GM19035 (cell line): Measurements from ENCODE around the gene CES1.
"Not testable (repeated sequence)": the region's sequence is repeated elsewhere in the genome, so short reads cannot be mapped to it uniquely, and the experiment has no call there.

Source experiments
- ATAC-seq: cut with Tn5 transposase; IDR thresholded peaks from one replicate; pipeline ENCODE4 v1.9.1; 2021; ENCODE audit not compliant: unreplicated experiment

CES1 gene

DNA sequence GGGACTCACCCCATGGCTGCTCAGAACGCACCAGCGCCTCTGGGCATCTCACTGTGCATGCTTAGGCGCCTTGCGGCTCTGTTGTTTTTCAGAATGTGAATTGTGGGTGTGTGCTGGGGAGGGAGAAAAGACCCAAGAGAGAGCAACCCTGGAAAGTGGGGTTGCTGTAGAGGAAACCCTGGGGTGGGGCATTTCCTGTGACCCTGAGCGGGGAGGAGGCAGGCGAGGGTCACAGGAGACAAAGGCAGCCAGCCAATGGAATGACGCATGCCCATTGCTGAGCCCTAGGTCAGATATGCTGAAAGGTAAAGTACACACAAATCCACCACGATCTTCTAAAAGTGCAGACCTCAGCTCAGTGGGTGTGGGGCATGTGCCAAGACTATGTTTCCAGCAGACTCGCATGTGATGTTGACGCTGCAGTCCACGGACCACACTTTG lies 39.9 kb downstream of the CES1 start:
- ATAC-seq, result not testable (repeated sequence)

DNA sequence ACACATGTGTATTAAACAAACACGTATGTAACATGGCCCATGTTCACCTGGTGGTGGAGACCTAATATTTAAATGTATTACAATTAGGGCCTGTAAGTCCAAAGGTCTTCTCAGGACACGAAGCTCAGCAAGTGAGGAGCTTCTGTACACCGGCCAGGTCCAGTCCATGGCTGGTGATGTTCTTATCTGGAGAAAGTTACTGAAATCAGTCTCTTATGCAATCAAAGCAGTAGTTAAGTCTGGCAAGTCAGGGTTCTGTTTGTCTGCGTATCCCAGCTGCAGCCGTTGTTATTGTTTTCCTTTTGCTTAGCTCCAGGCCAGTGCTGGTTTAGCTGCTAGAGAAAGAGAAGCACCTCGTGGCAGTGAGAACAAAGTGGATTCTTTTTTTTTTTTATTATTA lies 41.4 kb downstream of the CES1 start:
- not testable (repeated sequence) for ATAC-seq

DNA sequence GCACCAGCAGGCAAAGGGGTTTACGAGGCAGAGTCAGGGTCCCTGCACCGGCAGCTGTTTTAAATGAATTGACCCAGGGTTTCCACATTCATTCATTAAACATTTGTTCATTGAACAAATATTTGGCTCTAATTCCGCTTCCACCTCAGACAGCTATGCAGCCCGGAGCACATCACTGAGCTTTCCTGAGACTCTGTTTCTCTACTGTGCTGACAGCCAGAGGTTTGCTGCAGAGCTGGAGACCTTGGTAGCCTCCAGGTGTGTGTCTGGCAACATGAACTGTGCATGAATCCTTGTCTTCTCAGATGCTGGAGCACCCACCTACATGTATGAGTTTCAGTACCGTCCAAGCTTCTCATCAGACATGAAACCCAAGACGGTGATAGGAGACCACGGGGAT lies 42.7 kb downstream of the CES1 start:
- ATAC-seq, result not testable (repeated sequence)

DNA sequence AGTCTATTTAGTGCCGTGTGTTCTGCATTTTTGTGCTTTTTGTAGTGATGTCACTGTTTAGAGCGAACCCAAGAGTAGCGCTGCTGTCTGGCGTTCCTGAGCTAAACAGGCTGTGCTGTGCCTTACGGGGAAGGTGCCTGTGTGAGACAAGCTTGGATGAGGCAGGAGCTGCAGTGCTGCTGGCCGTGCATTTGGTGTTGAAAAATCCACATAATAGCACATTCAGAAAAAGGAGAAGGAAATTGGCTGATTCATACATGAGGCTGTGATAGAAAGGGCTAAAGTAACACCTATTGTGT lies 50.2 kb downstream of the CES1 start:
- not testable (repeated sequence) for ATAC-seq

DNA sequence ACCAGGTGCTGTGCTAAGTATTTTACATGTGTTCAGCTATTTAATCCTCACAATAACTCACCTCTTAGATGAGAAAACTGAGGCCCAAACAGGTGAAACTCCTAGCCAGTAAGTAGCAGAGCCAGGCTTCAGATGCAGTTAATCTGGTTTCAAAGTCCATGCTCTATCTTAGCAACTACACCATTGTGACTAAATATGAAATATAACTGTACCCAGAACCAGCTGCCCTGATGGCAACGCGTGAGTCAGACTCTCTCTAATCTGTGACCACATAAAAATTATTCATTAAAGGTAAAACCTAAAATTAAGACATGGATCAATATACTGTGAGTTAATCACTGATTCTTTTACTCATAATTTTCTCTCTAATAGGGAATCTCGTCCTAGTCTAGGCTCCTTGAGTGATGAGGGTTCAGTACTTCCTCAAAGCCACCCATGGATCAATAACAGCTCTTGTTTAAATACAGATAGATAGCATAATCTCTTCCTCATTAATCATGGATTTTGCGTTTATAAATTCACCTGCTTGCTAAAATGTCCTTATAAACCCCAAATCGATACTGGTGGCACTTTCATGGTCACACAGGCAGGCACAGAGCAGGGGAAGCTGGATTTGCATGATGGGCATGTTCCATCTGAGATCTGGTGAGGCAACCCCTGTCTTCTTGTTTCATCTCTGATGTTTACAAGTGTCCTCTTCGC lies 50.7 kb downstream of the CES1 start:
- ATAC-seq, result not testable (repeated sequence)

DNA sequence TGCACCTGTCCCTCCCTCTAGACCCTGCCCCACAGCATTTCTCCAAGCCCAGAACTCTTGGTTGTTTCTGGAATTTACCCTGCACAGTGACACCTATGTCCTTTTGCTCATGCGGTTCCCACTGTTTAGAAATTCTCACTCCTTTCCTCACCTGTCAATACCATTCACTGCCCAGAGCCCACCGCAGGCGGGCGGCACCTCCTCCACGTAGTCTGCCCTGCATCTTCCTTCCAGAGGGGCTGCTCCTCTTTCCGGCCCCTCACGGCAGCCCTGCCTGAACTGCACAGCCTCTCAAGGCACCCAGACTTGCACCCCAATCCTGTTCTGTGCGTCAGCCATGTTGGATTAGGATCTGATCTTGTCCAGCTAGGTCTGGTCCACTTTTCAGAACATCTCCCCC lies 51.4 kb downstream of the CES1 start:
- ATAC-seq, result not testable (repeated sequence)

DNA sequence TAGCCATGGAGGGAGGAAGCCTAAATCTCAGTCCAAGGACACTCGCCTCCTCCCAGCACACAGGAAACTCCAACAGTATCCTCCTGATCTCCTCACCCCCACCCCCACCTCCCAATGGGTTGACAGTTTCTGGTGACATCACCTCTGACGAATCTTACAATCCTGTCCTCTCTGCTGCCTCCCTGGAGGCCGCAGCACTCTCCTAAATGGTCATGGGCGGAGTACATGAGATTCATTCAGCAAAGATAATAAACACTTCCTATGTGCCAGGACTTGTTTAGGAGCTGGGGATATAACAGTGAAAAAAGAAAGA lies 52.8 kb downstream of the CES1 start:
- not testable (repeated sequence) for ATAC-seq

DNA sequence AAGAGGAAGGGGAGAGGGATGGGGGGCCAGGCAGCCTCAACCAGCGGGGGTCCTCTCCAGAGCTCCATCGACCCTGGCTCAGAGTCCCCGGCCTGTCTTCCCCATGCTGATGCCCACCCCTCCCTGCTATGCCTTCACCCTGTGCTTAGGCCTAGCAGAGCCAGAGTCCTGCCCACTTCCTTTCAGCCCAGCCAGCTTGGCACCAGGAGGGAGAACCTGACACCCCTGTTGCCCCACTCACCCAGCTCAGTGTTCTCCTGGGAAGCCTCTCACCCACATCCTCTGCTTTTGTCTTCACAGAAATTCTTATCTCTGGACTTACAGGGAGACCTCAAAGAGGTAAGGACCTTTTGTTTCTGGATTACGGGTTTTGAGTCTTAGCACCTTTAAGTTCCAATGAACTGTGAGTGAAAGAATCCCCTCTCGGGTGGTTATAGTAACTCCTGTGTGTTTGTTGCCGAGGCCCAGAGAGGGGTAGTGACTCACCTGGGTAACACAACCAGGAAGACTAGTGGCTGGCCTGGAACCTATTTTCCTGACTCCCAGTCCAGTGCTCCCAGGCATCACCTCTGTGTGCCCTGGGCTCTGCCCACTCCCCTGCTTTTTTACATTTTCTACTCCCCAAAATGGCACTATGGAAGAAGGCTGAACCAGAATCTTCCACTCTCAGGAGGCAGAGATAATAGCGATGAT lies 53.3 kb downstream of the CES1 start:
- no peak for ATAC-seq

DNA sequence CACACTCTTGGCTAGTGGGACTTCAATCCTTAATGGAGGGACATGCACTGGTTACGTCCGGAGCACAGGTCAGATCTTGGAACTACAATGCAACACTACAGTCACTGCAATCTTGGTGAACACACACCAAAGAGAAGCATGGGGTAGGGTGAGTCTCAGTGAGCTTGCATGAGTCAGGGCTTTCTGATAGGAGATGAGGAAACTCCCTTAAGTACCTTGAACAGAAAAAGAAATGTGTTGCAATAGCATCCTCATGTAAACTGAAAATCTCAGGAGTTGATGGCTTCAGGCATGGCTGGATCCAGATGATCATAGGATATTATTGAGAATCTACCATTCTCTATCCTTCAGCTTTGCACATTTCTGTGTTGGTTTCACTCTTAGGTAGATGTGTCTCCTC lies 54.1 kb downstream of the CES1 start:
- ATAC-seq, result no peak

DNA sequence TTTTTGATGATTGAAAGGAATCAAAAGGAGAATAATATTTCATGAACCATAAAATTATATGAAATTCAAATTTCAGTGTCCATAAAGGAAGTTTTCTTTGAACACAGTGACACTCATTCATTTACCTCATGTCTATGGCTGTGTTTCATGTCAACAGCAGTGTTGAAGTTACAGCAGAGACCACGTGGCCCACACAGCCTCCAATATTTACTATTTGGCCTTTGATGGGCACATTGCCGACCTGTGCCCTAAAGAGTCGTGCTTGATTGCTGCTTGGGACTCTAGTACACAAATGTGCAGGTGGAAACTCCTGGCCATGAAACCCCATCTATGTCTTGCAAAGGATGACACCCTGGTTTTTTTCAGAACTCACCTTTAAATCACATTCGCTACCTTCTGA lies 57.0 kb downstream of the CES1 start:
- no peak for ATAC-seq

DNA sequence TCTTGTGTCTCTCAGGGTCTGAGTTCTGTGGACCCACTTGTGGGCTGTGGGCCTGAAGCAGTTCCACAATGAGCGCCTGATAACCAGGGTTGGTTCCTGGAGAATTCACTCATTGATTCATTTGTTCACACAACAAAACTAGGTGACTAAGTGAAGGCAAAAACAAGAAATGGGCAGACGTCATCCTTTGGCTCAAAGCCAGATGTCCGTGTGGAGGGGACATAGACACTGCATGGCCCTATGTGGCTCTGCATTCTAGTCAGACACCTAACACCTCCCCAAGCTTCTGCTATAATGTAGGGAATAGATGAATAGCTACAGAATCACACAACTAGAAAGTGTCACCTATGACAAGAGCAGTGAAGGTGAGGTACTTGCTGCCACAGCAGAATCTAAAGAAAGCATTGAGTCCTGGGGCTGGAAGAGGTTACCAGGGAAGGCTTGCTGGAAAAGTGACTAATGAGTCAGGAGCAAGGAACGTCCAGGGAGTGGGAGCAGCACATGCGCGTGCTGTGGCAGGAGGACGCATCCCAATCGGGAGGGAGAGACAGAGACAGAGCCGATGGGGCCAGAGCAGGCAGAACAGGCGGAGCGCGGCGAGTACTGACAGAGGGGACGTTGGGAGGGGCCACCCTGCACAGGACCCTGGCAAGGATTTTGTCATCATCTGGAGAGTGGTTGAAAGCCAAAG lies 58.9 kb downstream of the CES1 start:
- ATAC-seq, result no peak

DNA sequence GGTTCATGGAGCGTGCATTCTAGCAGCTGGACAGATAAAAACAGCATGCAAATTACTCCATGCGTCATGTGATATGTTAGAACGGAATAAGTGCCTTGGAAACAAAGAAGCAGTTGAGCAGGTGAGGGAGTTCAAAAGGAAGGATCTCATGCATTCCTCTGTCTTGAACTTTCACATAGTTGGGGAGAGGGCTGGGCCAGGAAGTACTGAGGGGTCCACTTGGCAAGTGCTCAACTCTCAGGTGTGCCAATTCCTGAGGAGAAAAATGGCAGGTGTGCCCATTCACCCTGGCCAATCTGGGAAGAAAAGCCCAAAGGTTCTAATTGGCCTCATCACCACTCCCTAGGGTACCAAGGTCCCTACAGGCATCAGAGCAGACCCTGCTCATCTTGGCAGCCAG lies 67.7 kb downstream of the CES1 start:
- no peak for ATAC-seq

DNA sequence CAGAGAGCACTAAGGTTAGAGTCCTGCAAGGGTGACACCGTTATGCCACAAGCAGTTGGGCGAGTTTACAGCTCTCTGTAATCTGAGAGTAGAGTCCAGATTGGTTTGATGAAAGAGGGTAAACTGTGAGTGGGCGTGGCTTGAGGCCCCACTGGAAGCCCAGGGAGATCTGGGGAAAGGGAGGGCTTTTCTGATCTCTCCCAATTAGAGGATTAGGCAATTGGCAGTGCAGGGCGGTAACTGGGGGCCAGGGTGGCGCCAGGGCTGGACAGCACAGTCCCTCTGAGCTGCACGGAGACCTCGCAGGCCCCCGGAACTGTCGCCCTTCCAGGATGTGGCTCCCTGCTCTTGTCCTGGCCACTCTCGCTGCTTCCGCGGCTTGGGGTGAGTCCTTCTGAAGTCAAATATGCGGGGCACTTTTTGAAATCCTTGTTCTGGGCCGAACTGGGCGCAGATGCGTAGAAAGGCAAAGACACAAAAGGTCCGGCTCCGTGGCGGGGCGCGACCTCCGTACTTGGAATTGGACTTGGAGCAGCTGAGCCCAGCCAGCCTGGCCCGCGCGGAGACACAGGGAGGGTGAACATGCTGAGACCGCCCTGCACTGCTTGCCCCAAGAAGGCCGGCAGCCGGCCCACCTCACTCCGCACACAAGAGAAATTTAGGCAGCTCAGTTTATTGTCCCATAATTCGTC lies 72.4 kb downstream of the CES1 start:
- ATAC-seq, result no peak

DNA sequence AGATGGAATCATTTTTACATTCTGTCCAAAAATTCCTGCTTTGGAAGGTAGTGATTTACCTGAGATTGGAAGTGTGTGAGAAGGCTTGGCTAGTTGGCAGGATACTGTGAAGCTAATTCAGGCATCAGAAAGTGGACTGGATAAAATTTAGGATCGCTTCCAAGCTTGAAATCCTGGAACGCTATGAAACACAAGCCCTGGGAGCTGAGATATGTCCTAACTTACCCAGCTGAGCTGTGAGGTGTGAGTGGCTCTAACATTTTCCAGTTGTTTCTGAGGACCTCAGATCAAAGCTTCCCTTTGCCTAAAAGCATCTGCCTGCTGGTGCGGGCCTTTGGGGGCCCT lies 73.0 kb downstream of the CES1 start:
- not testable (repeated sequence) for ATAC-seq

DNA sequence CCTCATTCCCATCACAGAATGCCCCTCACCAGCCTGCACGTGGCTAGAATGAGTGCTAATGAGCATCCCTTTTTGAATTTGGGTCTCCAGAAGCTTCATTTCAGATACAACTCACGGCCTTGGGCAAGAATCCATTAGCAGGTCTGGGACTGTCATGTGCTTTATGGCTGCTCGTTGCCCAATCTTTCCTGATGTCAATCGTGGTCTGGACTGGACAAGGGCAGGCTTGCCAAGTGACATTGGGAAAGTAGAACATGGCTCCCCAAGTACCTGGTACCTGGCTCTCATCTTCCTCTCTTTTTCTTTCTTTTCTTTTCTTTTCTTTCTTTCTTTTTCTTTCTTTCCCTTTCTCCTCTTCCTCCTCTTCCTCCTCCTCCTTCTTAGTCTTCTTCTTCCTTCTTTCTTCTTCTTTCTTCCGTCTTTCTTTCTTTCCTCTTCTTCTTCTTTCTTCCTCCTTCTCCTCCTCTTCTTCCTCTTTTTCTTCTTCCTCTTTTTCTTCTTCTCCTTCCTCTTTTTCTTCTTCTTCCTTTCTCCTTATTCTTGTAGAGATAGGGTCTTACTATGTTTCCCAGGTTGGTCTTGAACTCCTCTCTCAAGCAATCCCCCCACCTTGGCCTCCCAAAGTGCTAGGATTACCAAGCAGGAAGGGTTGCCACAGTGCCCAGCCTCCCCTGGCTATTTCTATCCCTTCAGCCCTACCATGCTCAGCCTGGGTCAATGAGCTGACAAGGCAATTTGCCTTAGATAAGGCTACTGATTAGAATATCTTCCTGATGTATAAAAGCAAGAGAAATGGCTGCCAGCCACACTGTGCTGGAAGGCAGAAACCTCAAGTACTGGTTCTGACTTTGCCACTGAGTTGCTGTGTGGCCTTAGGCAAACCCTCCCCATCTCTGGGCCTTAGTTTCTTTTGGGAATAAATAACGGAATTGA lies 75.0 kb downstream of the CES1 start:
- not testable (repeated sequence) for ATAC-seq

DNA sequence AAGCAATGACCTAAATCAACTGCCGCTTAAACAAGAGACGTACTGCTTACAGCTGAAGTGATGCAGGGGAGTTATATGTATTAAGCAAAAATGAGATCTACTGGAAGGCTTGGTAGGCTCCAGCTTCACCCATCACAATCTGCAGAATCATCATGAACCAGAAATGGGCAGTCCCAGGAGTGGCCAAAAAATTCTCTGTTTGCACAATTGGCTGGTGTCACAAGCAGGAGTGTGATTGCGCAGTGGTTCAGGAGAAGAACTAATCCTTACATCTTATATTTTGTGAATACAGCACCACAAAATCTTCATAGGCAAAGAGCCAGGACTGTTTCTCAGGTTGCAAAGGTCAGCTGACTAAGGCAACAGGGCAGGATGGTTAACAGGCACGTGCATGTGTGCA lies 75.9 kb downstream of the CES1 start:
- no peak for ATAC-seq

DNA sequence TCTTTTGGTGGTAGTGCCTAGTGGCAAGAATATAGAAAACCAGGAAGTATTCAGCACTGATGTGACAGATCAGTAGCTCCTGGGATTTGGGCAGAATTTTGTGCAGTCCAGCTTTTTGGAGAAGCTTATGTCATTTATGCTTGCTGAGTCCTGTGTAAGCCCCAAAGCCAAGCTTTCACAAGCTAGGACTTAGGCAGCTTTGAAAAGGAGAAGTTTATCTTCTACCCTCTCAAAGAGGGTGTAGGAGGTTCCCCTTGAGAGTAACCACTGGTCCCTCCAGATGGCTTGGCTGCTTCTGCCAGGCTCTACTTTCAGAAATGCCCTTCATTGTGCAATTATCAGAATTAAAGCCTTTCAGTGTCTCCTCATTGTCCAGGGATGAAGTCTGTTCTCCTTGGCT lies 78.8 kb downstream of the CES1 start:
- no peak for ATAC-seq

DNA sequence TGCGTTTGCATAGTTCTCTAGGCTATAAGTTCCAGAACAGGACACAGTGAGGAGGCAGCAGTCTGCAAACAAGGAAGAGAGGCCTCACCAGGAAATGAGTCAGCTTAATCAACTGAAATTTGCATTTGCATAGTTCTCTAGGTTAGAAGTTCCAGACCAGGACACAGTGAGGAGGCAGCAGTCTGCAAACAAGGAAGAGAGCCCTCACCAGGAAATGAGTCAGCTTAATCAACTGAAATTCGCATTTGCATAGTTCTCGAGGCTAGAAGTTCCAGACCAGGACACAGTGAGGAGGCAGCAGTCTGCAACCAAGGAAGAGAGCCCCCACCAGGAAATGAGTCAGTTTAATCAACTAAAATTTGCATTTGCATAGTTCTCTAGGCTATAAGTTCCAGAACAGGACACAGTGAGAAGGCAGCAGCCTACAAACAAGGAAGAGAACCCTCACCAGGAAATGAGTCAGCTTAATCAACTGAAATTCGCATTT lies 79.7 kb downstream of the CES1 start:
- ATAC-seq, result not testable (repeated sequence)
